Measurements from ENCODE around the gene B4GALT5. TPM values are rescaled to one million over a fixed set of nuclear protein-coding genes. Genes with fewer than 3 reads are reported as not detected.

Gene B4GALT5
- total RNA-seq, 1 experiment from 2014 or later: 92.5 TPM

DNA sequence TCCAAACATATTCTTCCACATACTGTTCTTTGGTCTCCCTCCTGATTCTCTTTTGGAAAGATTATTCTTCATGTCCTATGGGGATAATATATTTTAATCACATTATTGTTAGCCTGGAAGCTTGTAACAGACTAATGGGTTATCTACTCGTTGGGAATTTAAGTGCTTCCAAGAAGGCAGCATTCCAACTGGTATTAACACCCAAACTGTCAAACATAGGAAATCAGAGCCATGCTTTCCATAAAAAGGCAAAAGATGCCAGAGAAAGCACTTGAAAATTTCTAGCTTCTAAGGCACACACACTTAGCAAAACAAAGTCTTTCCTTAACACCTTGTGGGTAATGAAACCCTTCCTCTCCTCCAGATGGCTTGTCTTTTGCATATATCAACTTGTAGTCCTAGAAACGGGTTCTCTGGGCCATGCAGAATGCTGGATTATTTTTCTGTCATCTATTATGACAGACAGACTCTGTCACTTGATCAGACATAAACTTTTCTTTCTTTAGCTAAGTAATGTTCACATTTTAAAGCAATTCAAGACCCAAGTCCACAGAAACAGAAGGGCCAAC, 41.5 kb downstream of the B4GALT5 start:
- Histone ChIP-seq H3K9me3 (ENCODE audit: control insufficient read depth in 1 of 2, insufficient read depth in 1 of 2, low read depth in 1 of 2, low read length in 2 of 2) (no peaks in the 10 kb centered on the region), H3K4me2 (ENCODE audit: low read length) (no peak overlapping the region), H3K9me2 (ENCODE audit: insufficient read depth) (no peaks in the 10 kb centered on the region), H3K36me3 (ENCODE audit: control insufficient read depth in 1 of 2, insufficient read depth in 2 of 2, low read length in 2 of 2) (no peaks in the 10 kb centered on the region), H2AFZ (ENCODE audit: low read depth, low read length, poor library complexity, severe bottlenecking) (no peak overlapping the region), H3K27ac (ENCODE audit: low read depth, low read length) (no peak overlapping the region), H3K79me2 (ENCODE audit: insufficient read depth, low read length) (peaks cover 98% of the 10 kb centered on the region), H3K9ac (ENCODE audit: low read length) (no peak overlapping the region), H3K4me3 (replicated peaks in 1 of 2; ENCODE audit: low read depth in 1 of 2, low read length in 2 of 2) (no peak overlapping the region), H3K4me1 (ENCODE audit: control insufficient read depth in 1 of 2, insufficient read depth in 2 of 2, low read length in 2 of 2) (peaks cover 48 to 69% of the 10 kb centered on the region in 2 experiments), H4K20me1 (ENCODE audit: insufficient read depth) (peaks cover 18% of the 10 kb centered on the region; the same call in 1 of the 2 replicates), H3K27me3 (ENCODE audit: insufficient read depth, low read length) (no peaks in the 10 kb centered on the region)
- DNase-seq (ENCODE audit: low read depth, low spot score): no peak
- CTCF ChIA-PET: no interaction called here
- TF ChIP-seq POLR2AphosphoS5 (IDR thresholded peaks at IDR 0.05; ENCODE audit: low read depth, low read length) (no peak), CBX3 (IDR thresholded peaks at IDR 0.05; ENCODE audit: low read depth) (no peak), SP1 (IDR thresholded peaks at IDR 0.05; ENCODE audit: low read depth) (no peak), SRF (IDR thresholded peaks at IDR 0.05; ENCODE audit: low read depth) (no peak), CEBPB (IDR thresholded peaks at IDR 0.05; ENCODE audit: low read depth) (no peak), ELF1 (IDR thresholded peaks at IDR 0.05; ENCODE audit: borderline replicate concordance, low read depth) (no peak), YY1 (IDR thresholded peaks at IDR 0.05; ENCODE audit: extremely low read depth, insufficient replicate concordance, low read depth, low read length) (no peak), EGR1 (IDR thresholded peaks at IDR 0.05; ENCODE audit: low read depth) (no peak), JUND (IDR thresholded peaks at IDR 0.05) (no peak), ZNF274 (IDR thresholded peaks at IDR 0.05; ENCODE audit: low read depth, low read length) (no peak), EZH2phosphoT487 (IDR thresholded peaks at IDR 0.05; ENCODE audit: borderline replicate concordance) (no peak)
- TF ChIP-seq, protein P1, sequence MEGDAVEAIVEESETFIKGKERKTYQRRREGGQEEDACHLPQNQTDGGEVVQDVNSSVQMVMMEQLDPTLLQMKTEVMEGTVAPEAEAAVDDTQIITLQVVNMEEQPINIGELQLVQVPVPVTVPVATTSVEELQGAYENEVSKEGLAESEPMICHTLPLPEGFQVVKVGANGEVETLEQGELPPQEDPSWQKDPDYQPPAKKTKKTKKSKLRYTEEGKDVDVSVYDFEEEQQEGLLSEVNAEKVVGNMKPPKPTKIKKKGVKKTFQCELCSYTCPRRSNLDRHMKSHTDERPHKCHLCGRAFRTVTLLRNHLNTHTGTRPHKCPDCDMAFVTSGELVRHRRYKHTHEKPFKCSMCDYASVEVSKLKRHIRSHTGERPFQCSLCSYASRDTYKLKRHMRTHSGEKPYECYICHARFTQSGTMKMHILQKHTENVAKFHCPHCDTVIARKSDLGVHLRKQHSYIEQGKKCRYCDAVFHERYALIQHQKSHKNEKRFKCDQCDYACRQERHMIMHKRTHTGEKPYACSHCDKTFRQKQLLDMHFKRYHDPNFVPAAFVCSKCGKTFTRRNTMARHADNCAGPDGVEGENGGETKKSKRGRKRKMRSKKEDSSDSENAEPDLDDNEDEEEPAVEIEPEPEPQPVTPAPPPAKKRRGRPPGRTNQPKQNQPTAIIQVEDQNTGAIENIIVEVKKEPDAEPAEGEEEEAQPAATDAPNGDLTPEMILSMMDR (IDR thresholded peaks at IDR 0.05 in 2 of 3, conservative IDR thresholded peaks at IDR 0.05 in 1 of 3; ENCODE audit: borderline replicate concordance in 1 of 3, insufficient read depth in 1 of 3, low read depth in 2 of 3, low read length in 2 of 3): no peak
- TF ChIP-seq, protein P2, sequence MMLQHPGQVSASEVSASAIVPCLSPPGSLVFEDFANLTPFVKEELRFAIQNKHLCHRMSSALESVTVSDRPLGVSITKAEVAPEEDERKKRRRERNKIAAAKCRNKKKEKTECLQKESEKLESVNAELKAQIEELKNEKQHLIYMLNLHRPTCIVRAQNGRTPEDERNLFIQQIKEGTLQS (IDR thresholded peaks at IDR 0.05): no peak
- TF ChIP-seq, protein P3, sequence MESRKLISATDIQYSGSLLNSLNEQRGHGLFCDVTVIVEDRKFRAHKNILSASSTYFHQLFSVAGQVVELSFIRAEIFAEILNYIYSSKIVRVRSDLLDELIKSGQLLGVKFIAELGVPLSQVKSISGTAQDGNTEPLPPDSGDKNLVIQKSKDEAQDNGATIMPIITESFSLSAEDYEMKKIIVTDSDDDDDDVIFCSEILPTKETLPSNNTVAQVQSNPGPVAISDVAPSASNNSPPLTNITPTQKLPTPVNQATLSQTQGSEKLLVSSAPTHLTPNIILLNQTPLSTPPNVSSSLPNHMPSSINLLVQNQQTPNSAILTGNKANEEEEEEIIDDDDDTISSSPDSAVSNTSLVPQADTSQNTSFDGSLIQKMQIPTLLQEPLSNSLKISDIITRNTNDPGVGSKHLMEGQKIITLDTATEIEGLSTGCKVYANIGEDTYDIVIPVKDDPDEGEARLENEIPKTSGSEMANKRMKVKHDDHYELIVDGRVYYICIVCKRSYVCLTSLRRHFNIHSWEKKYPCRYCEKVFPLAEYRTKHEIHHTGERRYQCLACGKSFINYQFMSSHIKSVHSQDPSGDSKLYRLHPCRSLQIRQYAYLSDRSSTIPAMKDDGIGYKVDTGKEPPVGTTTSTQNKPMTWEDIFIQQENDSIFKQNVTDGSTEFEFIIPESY (IDR thresholded peaks at IDR 0.05; ENCODE audit: extremely low read depth, insufficient replicate concordance, low read length): no peak
- TF ChIP-seq, protein P4, sequence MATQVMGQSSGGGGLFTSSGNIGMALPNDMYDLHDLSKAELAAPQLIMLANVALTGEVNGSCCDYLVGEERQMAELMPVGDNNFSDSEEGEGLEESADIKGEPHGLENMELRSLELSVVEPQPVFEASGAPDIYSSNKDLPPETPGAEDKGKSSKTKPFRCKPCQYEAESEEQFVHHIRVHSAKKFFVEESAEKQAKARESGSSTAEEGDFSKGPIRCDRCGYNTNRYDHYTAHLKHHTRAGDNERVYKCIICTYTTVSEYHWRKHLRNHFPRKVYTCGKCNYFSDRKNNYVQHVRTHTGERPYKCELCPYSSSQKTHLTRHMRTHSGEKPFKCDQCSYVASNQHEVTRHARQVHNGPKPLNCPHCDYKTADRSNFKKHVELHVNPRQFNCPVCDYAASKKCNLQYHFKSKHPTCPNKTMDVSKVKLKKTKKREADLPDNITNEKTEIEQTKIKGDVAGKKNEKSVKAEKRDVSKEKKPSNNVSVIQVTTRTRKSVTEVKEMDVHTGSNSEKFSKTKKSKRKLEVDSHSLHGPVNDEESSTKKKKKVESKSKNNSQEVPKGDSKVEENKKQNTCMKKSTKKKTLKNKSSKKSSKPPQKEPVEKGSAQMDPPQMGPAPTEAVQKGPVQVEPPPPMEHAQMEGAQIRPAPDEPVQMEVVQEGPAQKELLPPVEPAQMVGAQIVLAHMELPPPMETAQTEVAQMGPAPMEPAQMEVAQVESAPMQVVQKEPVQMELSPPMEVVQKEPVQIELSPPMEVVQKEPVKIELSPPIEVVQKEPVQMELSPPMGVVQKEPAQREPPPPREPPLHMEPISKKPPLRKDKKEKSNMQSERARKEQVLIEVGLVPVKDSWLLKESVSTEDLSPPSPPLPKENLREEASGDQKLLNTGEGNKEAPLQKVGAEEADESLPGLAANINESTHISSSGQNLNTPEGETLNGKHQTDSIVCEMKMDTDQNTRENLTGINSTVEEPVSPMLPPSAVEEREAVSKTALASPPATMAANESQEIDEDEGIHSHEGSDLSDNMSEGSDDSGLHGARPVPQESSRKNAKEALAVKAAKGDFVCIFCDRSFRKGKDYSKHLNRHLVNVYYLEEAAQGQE (IDR thresholded peaks at IDR 0.05; ENCODE audit: low read depth): no peak
- RAD21 ChIA-PET (ENCODE audit: low non-redundant PET in 1 of 2, low total read pairs in 2 of 2, uncharacterized antibody in 2 of 2, unreplicated experiment in 2 of 2): no interaction called here
- POLR2A ChIA-PET: no interaction called here
- ATAC-seq: no peak
- intact Hi-C loops (cut with micrococcal nuclease): loop anchor here (5.0 kb wide), 1 partner anchor 35 kb away; no protein-coding TSS in a partner anchor
- BruUV-seq (replicated peaks): no TSS peak
